ENCODE measurements around the gene POM121. TPM values are rescaled to one million over a fixed set of nuclear protein-coding genes. Genes with fewer than 3 reads are reported as not detected.
"Not testable (repeated sequence)": the region's sequence is repeated elsewhere in the genome, so short reads cannot be mapped to it uniquely, and the experiment has no call there.

The POM121 gene
- total RNA-seq, 1 experiment from 2014 or later: 79.0 TPM

GRCh38 chr7:72969688-72970087 lies 44.8 kb downstream of the POM121 start:
- H2BK15ac ChIP-seq (ENCODE audit: low read depth, low read length); DNase-seq; H3K27ac ChIP-seq (ENCODE audit: insufficient read length, low read depth, low read length); H3K9me3 ChIP-seq (ENCODE audit: control insufficient read depth, low read depth, low read length); H3K23me2 ChIP-seq (ENCODE audit: insufficient read length, low read depth, low read length, poor library complexity, severe bottlenecking); H2BK12ac ChIP-seq (ENCODE audit: insufficient read length, low read depth, low read length); H3K4me2 ChIP-seq (ENCODE audit: insufficient read depth, insufficient read length, low read length); H4K5ac ChIP-seq (ENCODE audit: insufficient read length, low read depth, low read length); H3K18ac ChIP-seq (ENCODE audit: insufficient read length, low read depth, low read length); H3K9ac ChIP-seq (ENCODE audit: extremely low read depth, insufficient read length, low read length); H4K91ac ChIP-seq (ENCODE audit: insufficient read length, low read depth, low read length); H4K20me1 ChIP-seq (ENCODE audit: control insufficient read depth, insufficient read depth, insufficient read length); H3K79me1 ChIP-seq (ENCODE audit: insufficient read depth, low read depth, low read length, poor library complexity, severe bottlenecking); H4K8ac ChIP-seq (replicated peaks; ENCODE audit: insufficient read length, low read depth, low read length); H3K79me2 ChIP-seq (ENCODE audit: insufficient read depth, low read length); H3K14ac ChIP-seq (ENCODE audit: insufficient read depth, low read length); H3K27me3 Mint-ChIP-seq (ENCODE audit: low read depth); H3K27me3 ChIP-seq (ENCODE audit: insufficient read depth, low read length); H2BK120ac ChIP-seq (ENCODE audit: low read depth, low read length, poor library complexity, severe bottlenecking); H3K36me3 Mint-ChIP-seq (ENCODE audit: insufficient read depth in 1 of 3, low read depth in 3 of 3); H3K9me3 Mint-ChIP-seq; H3K4me1 ChIP-seq (ENCODE audit: insufficient read depth, low read length); H3K4me1 Mint-ChIP-seq; H3T11ph ChIP-seq (ENCODE audit: low read length); H2BK20ac ChIP-seq (ENCODE audit: low read depth, low read length, poor library complexity, severe bottlenecking); H3K23ac ChIP-seq (ENCODE audit: insufficient read length, low read depth, low read length); H2AFZ ChIP-seq (ENCODE audit: low read length); H2AK5ac ChIP-seq (ENCODE audit: insufficient read length, low read length); H3K4me3 Mint-ChIP-seq; H2BK5ac ChIP-seq (ENCODE audit: insufficient read length, low read length); H3K27ac Mint-ChIP-seq; H3K4ac ChIP-seq (ENCODE audit: low read depth, low read length); H3K56ac ChIP-seq (ENCODE audit: insufficient read length, low read depth, low read length): not testable (repeated sequence)
- no CpG with 5 or more reads among the region's 29 CpGs for WGBS (ENCODE audit: extremely low coverage, insufficient read length, low lambda C conversion rate)

GRCh38 chr7:72971505-72971904 lies 46.6 kb downstream of the POM121 start:
- not testable (repeated sequence) for H2BK12ac ChIP-seq (ENCODE audit: insufficient read length, low read depth, low read length); H3K4me3 Mint-ChIP-seq; H3K18ac ChIP-seq (ENCODE audit: insufficient read length, low read depth, low read length); H3K36me3 Mint-ChIP-seq (ENCODE audit: insufficient read depth in 1 of 3, low read depth in 3 of 3); H3T11ph ChIP-seq (ENCODE audit: low read length); H4K20me1 ChIP-seq (ENCODE audit: control insufficient read depth, insufficient read depth, insufficient read length); H4K8ac ChIP-seq (replicated peaks; ENCODE audit: insufficient read length, low read depth, low read length); DNase-seq; H3K4me2 ChIP-seq (ENCODE audit: insufficient read depth, insufficient read length, low read length); H3K79me1 ChIP-seq (ENCODE audit: insufficient read depth, low read depth, low read length, poor library complexity, severe bottlenecking); H2BK5ac ChIP-seq (ENCODE audit: insufficient read length, low read length); H3K9ac ChIP-seq (ENCODE audit: extremely low read depth, insufficient read length, low read length); H3K23ac ChIP-seq (ENCODE audit: insufficient read length, low read depth, low read length); H3K4ac ChIP-seq (ENCODE audit: low read depth, low read length); H4K5ac ChIP-seq (ENCODE audit: insufficient read length, low read depth, low read length); H2BK20ac ChIP-seq (ENCODE audit: low read depth, low read length, poor library complexity, severe bottlenecking); H3K14ac ChIP-seq (ENCODE audit: insufficient read depth, low read length); H3K9me3 Mint-ChIP-seq; H2BK15ac ChIP-seq (ENCODE audit: low read depth, low read length); H2AK5ac ChIP-seq (ENCODE audit: insufficient read length, low read length); H3K9me3 ChIP-seq (ENCODE audit: control insufficient read depth, low read depth, low read length); H3K79me2 ChIP-seq (ENCODE audit: insufficient read depth, low read length); H3K27ac ChIP-seq (ENCODE audit: insufficient read length, low read depth, low read length); H2AFZ ChIP-seq (ENCODE audit: low read length); H3K4me1 Mint-ChIP-seq; H3K4me1 ChIP-seq (ENCODE audit: insufficient read depth, low read length); H3K56ac ChIP-seq (ENCODE audit: insufficient read length, low read depth, low read length); H4K91ac ChIP-seq (ENCODE audit: insufficient read length, low read depth, low read length); H3K23me2 ChIP-seq (ENCODE audit: insufficient read length, low read depth, low read length, poor library complexity, severe bottlenecking); H3K27me3 ChIP-seq (ENCODE audit: insufficient read depth, low read length); H2BK120ac ChIP-seq (ENCODE audit: low read depth, low read length, poor library complexity, severe bottlenecking); H3K27ac Mint-ChIP-seq; H3K27me3 Mint-ChIP-seq (ENCODE audit: low read depth)
- WGBS (ENCODE audit: extremely low coverage, insufficient read length, low lambda C conversion rate): no CpG with 5 or more reads among the region's 6 CpGs
